H9 (cell line): Measurements from ENCODE around the gene DOK6. TPM values are rescaled to one million over a fixed set of nuclear protein-coding genes. Genes with fewer than 3 reads are reported as not detected.

Experiments
- DNase-seq: peaks from one replicate; pipeline ENCODE4 v3.0.0-alpha.2; 2017
- H2AFZ ChIP-seq: one replicate; pipeline ENCODE4 v1.6.1; 2013; ENCODE audit warnings: mild to moderate bottlenecking, low read length, control low read depth, moderate library complexity
- H2AK5ac ChIP-seq: 2 replicates; pipeline ENCODE4 v1.6.1; 2013; ENCODE audit warnings: low read length, control low read depth, mixed read lengths; ENCODE audit not compliant: insufficient read length
- H2BK120ac ChIP-seq: one replicate; pipeline ENCODE4 v1.6.1; 2013; ENCODE audit warnings: low read depth, mild to moderate bottlenecking, low read length, control low read depth, inconsistent platforms; ENCODE audit not compliant: poor library complexity, severe bottlenecking
- H2BK12ac ChIP-seq: 2 replicates; pipeline ENCODE4 v1.6.1; 2013; ENCODE audit warnings: low read length, control low read depth, mixed read lengths, low read depth; ENCODE audit not compliant: insufficient read length
- H2BK15ac ChIP-seq: 2 replicates; pipeline ENCODE4 v1.6.1; 2013; ENCODE audit warnings: low read depth, low read length, control low read depth
- H2BK20ac ChIP-seq: one replicate; pipeline ENCODE4 v1.6.1; 2013; ENCODE audit warnings: low read depth, mild to moderate bottlenecking, low read length, control low read depth, inconsistent platforms; ENCODE audit not compliant: poor library complexity, severe bottlenecking
- H2BK5ac ChIP-seq: 2 replicates; pipeline ENCODE4 v1.6.1; 2013; ENCODE audit warnings: low read length, control low read depth, mixed read lengths; ENCODE audit not compliant: insufficient read length
- H3K14ac ChIP-seq: 2 replicates; pipeline ENCODE4 v1.6.1; 2013; ENCODE audit warnings: low read length, control low read depth; ENCODE audit not compliant: insufficient read depth
- H3K18ac ChIP-seq: 2 replicates; pipeline ENCODE4 v1.6.1; 2013; ENCODE audit warnings: low read depth, mild to moderate bottlenecking, mixed read lengths, low read length, control low read depth; ENCODE audit not compliant: insufficient read length
- H3K23ac ChIP-seq: 2 replicates; pipeline ENCODE4 v1.6.1; 2013; ENCODE audit warnings: low read length, control low read depth, mixed read lengths, low read depth; ENCODE audit not compliant: insufficient read length
- H3K23me2 ChIP-seq: 2 replicates; pipeline ENCODE4 v1.6.1; 2013; ENCODE audit warnings: low read depth, mild to moderate bottlenecking, mixed read lengths, low read length, control low read depth; ENCODE audit not compliant: insufficient read length, poor library complexity, severe bottlenecking
- H3K27ac ChIP-seq: 2 replicates; pipeline ENCODE4 v1.5.1; 2013; ENCODE audit warnings: low read length, control low read depth, mixed read lengths, low read depth; ENCODE audit not compliant: insufficient read length
- H3K27me3 ChIP-seq: 2 replicates; pipeline ENCODE4 v1.6.1; 2013; ENCODE audit warnings: low read length, control low read depth, inconsistent platforms; ENCODE audit not compliant: insufficient read depth
- H3K4ac ChIP-seq: 2 replicates; pipeline ENCODE4 v1.6.1; 2013; ENCODE audit warnings: low read depth, mild to moderate bottlenecking, control low read depth, inconsistent platforms, low read length, moderate library complexity
- H3K4me1 ChIP-seq: 2 replicates; pipeline ENCODE4 v1.6.1; 2013; ENCODE audit warnings: low read length, control low read depth, inconsistent platforms; ENCODE audit not compliant: insufficient read depth
- H3K4me2 ChIP-seq: 2 replicates; pipeline ENCODE4 v1.6.1; 2013; ENCODE audit warnings: low read length, control low read depth, mixed read lengths; ENCODE audit not compliant: insufficient read length, insufficient read depth
- H3K56ac ChIP-seq: 2 replicates; pipeline ENCODE4 v1.6.1; 2013; ENCODE audit warnings: low read depth, mild to moderate bottlenecking, mixed read lengths, low read length, control low read depth; ENCODE audit not compliant: insufficient read length
- H3K79me1 ChIP-seq: 2 replicates; pipeline ENCODE4 v1.6.1; 2013; ENCODE audit warnings: low read depth, mild to moderate bottlenecking, moderate library complexity, low read length, control low read depth, inconsistent platforms; ENCODE audit not compliant: insufficient read depth, poor library complexity, severe bottlenecking
- H3K79me2 ChIP-seq: 2 replicates; pipeline ENCODE4 v1.6.1; 2013; ENCODE audit warnings: low read length, control low read depth, inconsistent platforms; ENCODE audit not compliant: insufficient read depth
- H3K9ac ChIP-seq: 2 replicates; pipeline ENCODE4 v1.6.1; 2013; ENCODE audit warnings: low read length, control low read depth, mixed read lengths; ENCODE audit not compliant: insufficient read length; ENCODE audit errors: extremely low read depth
- H3K9me3 ChIP-seq: one replicate; pipeline ENCODE4 v1.6.1; 2013; ENCODE audit warnings: low read depth, low read length, inconsistent platforms; ENCODE audit not compliant: control insufficient read depth
- H3T11ph ChIP-seq: one replicate; pipeline ENCODE4 v1.6.1; 2013; ENCODE audit warnings: mild to moderate bottlenecking, low read length, control low read depth, inconsistent platforms
- H4K20me1 ChIP-seq: one replicate; pipeline ENCODE4 v1.6.1; 2013; ENCODE audit not compliant: control insufficient read depth, insufficient read length, insufficient read depth
- H4K5ac ChIP-seq: 2 replicates; pipeline ENCODE4 v1.6.1; 2013; ENCODE audit warnings: low read depth, mild to moderate bottlenecking, mixed read lengths, low read length, control low read depth; ENCODE audit not compliant: insufficient read length
- H4K8ac ChIP-seq: replicated peaks from 2 replicates; pipeline ENCODE4 v1.6.1; 2013; ENCODE audit warnings: low read length, control low read depth, mixed read lengths, low read depth; ENCODE audit not compliant: insufficient read length
- H4K91ac ChIP-seq: 2 replicates; pipeline ENCODE4 v1.6.1; 2013; ENCODE audit warnings: low read depth, mild to moderate bottlenecking, moderate library complexity, mixed read lengths, low read length, control low read depth; ENCODE audit not compliant: insufficient read length
- H3K27ac Mint-ChIP-seq, 3 experiments: 2 replicates in 2 of 3; 3 replicates in 1 of 3; pipeline ENCODE4 v1.8.0; 2020 to 2021; ENCODE audit warnings: mixed read lengths in 3 of 3, mild to moderate bottlenecking in 1 of 3, moderate library complexity in 1 of 3
- H3K27me3 Mint-ChIP-seq: 2 replicates; pipeline ENCODE4 v1.8.0; 2021; ENCODE audit warnings: low read depth, mild to moderate bottlenecking, moderate library complexity, mixed read lengths
- H3K36me3 Mint-ChIP-seq, 3 experiments: 2 replicates in 2 of 3; 3 replicates in 1 of 3; pipeline ENCODE4 v1.8.0; 2020 to 2021; ENCODE audit warnings: low read depth in 3 of 3, mixed read lengths in 3 of 3; ENCODE audit not compliant: insufficient read depth in 1 of 3
- H3K4me1 Mint-ChIP-seq, 2 experiments: 2 replicates each; pipeline ENCODE4 v1.8.0; 2020; ENCODE audit warnings: mixed read lengths in 2 of 2
- H3K4me3 Mint-ChIP-seq, 2 experiments: 2 replicates in 1 of 2; 3 replicates in 1 of 2; pipeline ENCODE4 v1.8.0; 2020 to 2021; ENCODE audit warnings: mild to moderate bottlenecking in 2 of 2, mixed read lengths in 2 of 2, moderate library complexity in 1 of 2
- H3K9me3 Mint-ChIP-seq, 2 experiments: 2 replicates in 1 of 2; 3 replicates in 1 of 2; pipeline ENCODE4 v1.8.0; 2020; ENCODE audit warnings: mild to moderate bottlenecking in 2 of 2, mixed read lengths in 2 of 2, moderate library complexity in 1 of 2
- CTCF ChIP-seq: fragments of 200-600 bp; sonication (generic); conservative IDR thresholded peaks from 3 replicates; pipeline ENCODE4 v1.8.0; 2021; ENCODE audit warnings: antibody characterized with exemption, mild to moderate bottlenecking
- WGBS: extraction: QIAGEN DNeasy Blood & Tissue Kit; methylation state at CpG from one replicate; pipeline ENCODE4 v1.1.7; 2013; ENCODE audit warnings: missing lambda C conversion rate, low lambda C conversion rate, mixed read lengths; ENCODE audit not compliant: insufficient read length; ENCODE audit errors: extremely low coverage; 5-methylcytosine and 5-hydroxymethylcytosine counted together
- total RNA-seq: library from RNA; stranded (reverse); gene quantifications from 2 replicates; pipeline ENCODE4 v1.2.1, GENCODE V29; 2021

The DOK6 gene
- total RNA-seq, 1 experiment from 2014 or later: 0.20 TPM

- Histone ChIP-seq H3K23ac (no peak overlapping the region), H4K5ac (no peak overlapping the region), H2BK12ac (no peak overlapping the region), H4K8ac (no peak overlapping the region), H2BK20ac (no peak overlapping the region), H3K27me3 (no peaks in the 10 kb centered on the region), H4K20me1 (no peaks in the 10 kb centered on the region), H4K91ac (no peak overlapping the region), H3K23me2 (no peaks in the 10 kb centered on the region), H3K79me1 (no peaks in the 10 kb centered on the region), H2AFZ (no peak overlapping the region), H3K18ac (no peak overlapping the region), H3K79me2 (no peaks in the 10 kb centered on the region), H3K14ac (no peak overlapping the region), H3T11ph (no peak overlapping the region), H3K56ac (no peak overlapping the region), H2BK15ac (no peak overlapping the region), H3K27ac (no peak overlapping the region), H3K4me1 (no peaks in the 10 kb centered on the region), H2BK120ac (no peak overlapping the region), H3K4me2 (no peak overlapping the region), H3K4ac (no peak overlapping the region), H3K9ac (no peak overlapping the region), H2BK5ac (no peak overlapping the region), H3K9me3 (no peaks in the 10 kb centered on the region), H2AK5ac (no peak overlapping the region)
- TF ChIP-seq CTCF: peak; percentile 74
- peaks cover 3 to 6% of the 10 kb centered on the region in 2 experiments; a peak in 3 of 4 replicates for H3K4me1 Mint-ChIP-seq
- peak; percentile 47 for DNase-seq
- no peaks in the 10 kb centered on the region for H3K36me3 Mint-ChIP-seq
- no peak overlapping the region for H3K4me3 Mint-ChIP-seq
- H3K27me3 Mint-ChIP-seq: no peaks in the 10 kb centered on the region
- H3K27ac Mint-ChIP-seq: no peak overlapping the region; a peak in 1 of 7 replicates
- no CpG with 5 or more reads among the region's 6 CpGs for WGBS
- H3K9me3 Mint-ChIP-seq: no peaks in the 10 kb centered on the region
Observed at GRCh38 chr18:69636529-69637301, 236.0 kb downstream of the DOK6 start.
